Parathyroid adenoma (tissue), 2 donors: ENCODE measurements around the gene CLIC4.
"Not testable (repeated sequence)": the region's sequence is repeated elsewhere in the genome, so short reads cannot be mapped to it uniquely, and the experiment has no call there.

ENCODE experiments used
- H2AFZ ChIP-seq: fragments of 300-600 bp; sonication (generic); one replicate; pipeline ENCODE4 v1.7.0; 2017; ENCODE audit warnings: antibody characterized with exemption, mild to moderate bottlenecking
- H3K27ac ChIP-seq: fragments of 300-600 bp; sonication (generic); one replicate; pipeline ENCODE4 v1.7.0; 2017
- H3K27me3 ChIP-seq: fragments of 300-600 bp; sonication (generic); one replicate; pipeline ENCODE4 v1.7.0; 2017; ENCODE audit warnings: low read length; ENCODE audit not compliant: control insufficient read depth, insufficient read depth
- H3K36me3 ChIP-seq: fragments of 300-600 bp; sonication (generic); one replicate; pipeline ENCODE4 v1.7.0; 2017; ENCODE audit warnings: low read length; ENCODE audit not compliant: control insufficient read depth, insufficient read depth
- H3K4me1 ChIP-seq: fragments of 300-600 bp; sonication (generic); one replicate; pipeline ENCODE4 v1.7.0; 2017; ENCODE audit warnings: control low read depth
- H3K4me2 ChIP-seq: fragments of 300-600 bp; sonication (generic); one replicate; pipeline ENCODE4 v1.7.0; 2017; ENCODE audit warnings: low read length
- H3K4me3 ChIP-seq: fragments of 300-600 bp; sonication (generic); one replicate; pipeline ENCODE4 v1.7.0; 2017; ENCODE audit warnings: low read depth, low read length
- H3K79me2 ChIP-seq: fragments of 300-600 bp; sonication (generic); one replicate; pipeline ENCODE4 v1.7.0; 2017; ENCODE audit warnings: control low read depth
- H3K9ac ChIP-seq: fragments of 300-600 bp; sonication (generic); one replicate; pipeline ENCODE4 v1.7.0; 2017; ENCODE audit warnings: mild to moderate bottlenecking
- H3K9me3 ChIP-seq: fragments of 300-600 bp; sonication (generic); one replicate; pipeline ENCODE4 v1.7.0; 2017; ENCODE audit warnings: low read length; ENCODE audit not compliant: control insufficient read depth
- TF ChIP-seq, protein P1 (sequence below): fragments of 300-600 bp; sonication (generic); IDR thresholded peaks from one replicate; pipeline ENCODE4 v1.7.0; 2017; ENCODE audit warnings: antibody characterized with exemption, mild to moderate bottlenecking
- donor health status: primary hyperparathyroidism.

The CLIC4 gene

DNA sequence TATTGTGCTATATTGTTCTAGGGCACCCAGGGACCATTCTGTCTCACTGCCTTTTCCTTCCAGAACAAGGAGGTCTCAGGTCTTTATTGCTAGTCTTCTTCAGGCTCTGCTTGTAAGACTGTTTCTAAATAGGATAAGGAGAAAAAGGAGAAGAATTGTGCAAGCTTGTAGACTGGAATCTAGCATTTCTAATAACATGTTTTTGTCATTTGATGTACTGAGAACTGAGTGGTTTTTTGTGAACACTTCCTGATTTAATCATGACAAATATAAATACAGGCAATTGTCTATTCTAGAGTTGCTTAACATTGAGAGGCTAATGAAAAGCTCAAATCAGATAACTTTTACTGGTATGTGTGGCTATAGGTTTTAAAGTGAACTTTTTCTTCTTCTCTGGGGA lies 77.6 kb downstream of the CLIC4 start:
- peaks cover 3% of the 10 kb centered on the region for H3K79me2 ChIP-seq
- H3K9ac ChIP-seq: no peak overlapping the region
- no peak overlapping the region for H3K27ac ChIP-seq
- H3K27me3 ChIP-seq: no peaks in the 10 kb centered on the region
- H3K4me3 ChIP-seq: no peak overlapping the region
- H2AFZ ChIP-seq: no peak overlapping the region
- no peaks in the 10 kb centered on the region for H3K36me3 ChIP-seq
- no peaks in the 10 kb centered on the region for H3K9me3 ChIP-seq
- H3K4me2 ChIP-seq: no peak overlapping the region
- no peaks in the 10 kb centered on the region for H3K4me1 ChIP-seq
- TF ChIP-seq, protein P1, sequence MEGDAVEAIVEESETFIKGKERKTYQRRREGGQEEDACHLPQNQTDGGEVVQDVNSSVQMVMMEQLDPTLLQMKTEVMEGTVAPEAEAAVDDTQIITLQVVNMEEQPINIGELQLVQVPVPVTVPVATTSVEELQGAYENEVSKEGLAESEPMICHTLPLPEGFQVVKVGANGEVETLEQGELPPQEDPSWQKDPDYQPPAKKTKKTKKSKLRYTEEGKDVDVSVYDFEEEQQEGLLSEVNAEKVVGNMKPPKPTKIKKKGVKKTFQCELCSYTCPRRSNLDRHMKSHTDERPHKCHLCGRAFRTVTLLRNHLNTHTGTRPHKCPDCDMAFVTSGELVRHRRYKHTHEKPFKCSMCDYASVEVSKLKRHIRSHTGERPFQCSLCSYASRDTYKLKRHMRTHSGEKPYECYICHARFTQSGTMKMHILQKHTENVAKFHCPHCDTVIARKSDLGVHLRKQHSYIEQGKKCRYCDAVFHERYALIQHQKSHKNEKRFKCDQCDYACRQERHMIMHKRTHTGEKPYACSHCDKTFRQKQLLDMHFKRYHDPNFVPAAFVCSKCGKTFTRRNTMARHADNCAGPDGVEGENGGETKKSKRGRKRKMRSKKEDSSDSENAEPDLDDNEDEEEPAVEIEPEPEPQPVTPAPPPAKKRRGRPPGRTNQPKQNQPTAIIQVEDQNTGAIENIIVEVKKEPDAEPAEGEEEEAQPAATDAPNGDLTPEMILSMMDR: no peak

DNA sequence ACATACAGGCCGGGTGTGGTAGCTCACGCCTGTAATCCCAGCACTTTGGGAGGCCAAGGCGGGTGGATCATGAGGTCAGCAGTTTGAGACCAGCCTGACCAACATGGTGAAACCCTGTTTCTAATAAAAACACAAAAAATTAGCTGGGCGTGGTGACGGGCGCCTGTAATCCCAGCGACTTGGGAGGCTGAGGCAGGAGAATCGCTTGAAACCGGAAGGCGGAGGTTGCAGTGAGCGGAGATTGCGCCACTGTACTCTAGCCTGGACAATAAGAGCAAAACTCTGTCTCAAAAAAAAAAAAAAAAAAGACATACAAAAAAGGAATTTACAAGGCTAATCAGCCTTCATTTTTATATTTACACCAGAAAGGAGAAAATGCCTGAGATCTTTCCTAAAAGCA lies 78.2 kb downstream of the CLIC4 start:
- not testable (repeated sequence) for H3K4me2 ChIP-seq, H2AFZ ChIP-seq, H3K9ac ChIP-seq

DNA sequence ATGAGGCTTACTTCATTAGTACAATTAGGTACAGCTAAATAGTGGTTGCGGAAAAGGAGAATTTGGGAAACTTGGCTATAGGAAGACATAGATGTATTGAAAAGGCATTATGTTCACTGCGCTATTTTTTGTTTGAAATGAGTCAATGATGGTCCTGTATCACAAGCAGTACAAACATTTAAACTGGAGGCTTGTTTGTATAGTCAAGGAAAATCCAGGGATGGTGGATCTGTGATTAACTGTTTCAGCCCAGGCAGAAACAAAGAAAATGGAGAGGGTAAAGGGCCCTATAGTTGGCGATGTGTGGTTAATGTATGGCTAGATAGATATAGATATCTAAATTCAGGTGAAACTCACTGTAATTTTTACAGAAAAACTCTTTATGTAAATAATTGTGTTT lies 79.9 kb downstream of the CLIC4 start:
- TF ChIP-seq, protein P1: no peak
- Histone ChIP-seq H3K79me2 (peaks cover 3% of the 10 kb centered on the region), H3K9ac (no peak overlapping the region), H2AFZ (no peak overlapping the region), H3K36me3 (no peaks in the 10 kb centered on the region), H3K4me2 (no peak overlapping the region), H3K27me3 (no peaks in the 10 kb centered on the region), H3K4me3 (no peak overlapping the region), H3K27ac (no peak overlapping the region), H3K9me3 (no peaks in the 10 kb centered on the region), H3K4me1 (no peaks in the 10 kb centered on the region)

More for the DNA sequence above, 78.2 kb downstream of the CLIC4 start:
- H3K79me2 ChIP-seq, H3K36me3 ChIP-seq, H3K4me1 ChIP-seq, H3K4me3 ChIP-seq, H3K27me3 ChIP-seq, H3K27ac ChIP-seq, H3K9me3 ChIP-seq: not testable (repeated sequence)

DNA sequence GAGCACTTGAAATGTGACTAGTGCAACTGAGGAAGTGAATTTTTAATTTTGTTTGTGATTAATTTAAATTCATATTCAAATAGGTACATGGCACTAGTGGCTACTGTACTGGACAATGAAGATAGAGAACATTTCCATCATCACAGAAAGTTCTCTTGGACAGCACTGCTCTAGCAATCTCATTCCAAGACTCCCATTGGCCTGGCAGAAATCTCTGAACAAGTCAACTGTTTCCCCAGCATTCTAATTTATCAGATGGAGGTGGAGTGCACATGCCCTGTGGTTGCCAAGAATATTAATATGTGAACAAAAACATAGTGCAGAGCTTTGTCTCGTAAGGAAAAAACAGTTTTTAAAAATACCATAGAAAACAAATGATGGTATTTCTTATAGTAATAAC lies 81.3 kb downstream of the CLIC4 start:
- no peak overlapping the region for H3K4me3 ChIP-seq
- H3K27me3 ChIP-seq: no peaks in the 10 kb centered on the region
- peaks cover 3% of the 10 kb centered on the region for H3K79me2 ChIP-seq
- no peak overlapping the region for H2AFZ ChIP-seq
- H3K9me3 ChIP-seq: no peaks in the 10 kb centered on the region
- H3K9ac ChIP-seq: no peak overlapping the region
- H3K4me2 ChIP-seq: no peak overlapping the region
- TF ChIP-seq, protein P1: no peak
- H3K4me1 ChIP-seq: no peaks in the 10 kb centered on the region
- H3K36me3 ChIP-seq: no peaks in the 10 kb centered on the region
- no peak overlapping the region for H3K27ac ChIP-seq

DNA sequence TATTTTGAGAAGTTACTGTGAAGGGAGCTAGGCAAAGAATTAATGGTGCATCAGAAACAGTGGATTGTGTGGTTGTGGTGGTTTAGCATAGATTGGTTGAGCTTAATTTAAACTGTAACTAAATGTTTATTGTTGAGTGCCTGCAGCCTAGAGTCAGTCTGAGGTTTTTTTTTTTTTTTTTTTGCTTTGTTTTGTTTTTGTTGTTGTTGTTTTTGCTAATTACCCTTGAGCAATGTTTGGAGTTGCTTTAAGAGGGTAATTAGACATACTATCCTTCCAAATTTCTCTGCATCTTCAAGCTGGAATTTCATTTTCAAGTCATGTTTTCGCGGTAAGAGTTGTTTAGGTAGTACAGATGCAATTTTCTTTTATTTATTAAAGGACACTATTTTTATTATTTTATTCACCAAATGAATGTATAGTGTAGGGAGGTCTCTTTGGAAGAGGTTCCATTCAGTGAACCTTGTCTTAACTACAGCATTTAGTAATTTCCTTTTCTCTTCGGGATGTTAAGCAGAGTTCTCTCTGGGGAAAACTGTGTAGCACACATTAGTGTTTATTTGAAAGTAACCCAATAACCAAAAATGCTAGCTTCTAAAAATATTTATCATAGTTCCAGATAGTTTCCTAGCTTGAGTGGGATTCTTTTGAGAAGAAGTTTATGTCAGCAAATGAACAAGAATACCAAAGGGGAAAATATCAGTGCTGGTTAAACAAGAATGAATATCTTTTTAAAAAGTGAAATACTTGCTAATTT lies 82.3 kb downstream of the CLIC4 start:
- Histone ChIP-seq H2AFZ (no peak overlapping the region), H3K4me1 (no peaks in the 10 kb centered on the region), H3K27me3 (no peaks in the 10 kb centered on the region), H3K4me2 (no peak overlapping the region), H3K9me3 (no peaks in the 10 kb centered on the region), H3K4me3 (no peak overlapping the region), H3K36me3 (no peaks in the 10 kb centered on the region), H3K79me2 (peaks cover 2% of the 10 kb centered on the region), H3K27ac (no peak overlapping the region), H3K9ac (no peak overlapping the region)
- TF ChIP-seq, protein P1: no peak
